ENCODE measurements around the gene RNF169. TPM values are rescaled to one million over a fixed set of nuclear protein-coding genes. Genes with fewer than 3 reads are reported as not detected.

RNF169 gene
- total and polyA plus RNA-seq, 2 of the 13 experiments (the other 11 are each of a cell fraction or from before 2014, with no cell fraction given), result 5.3 to 14.2 TPM

- no peak for TF ChIP-seq PLSCR1 (CRISPR knock-in tag; IDR thresholded peaks at IDR 0.05; ENCODE audit: borderline replicate concordance)
- TF ChIP-seq IKZF5 (CRISPR knock-in tag; IDR thresholded peaks at IDR 0.05), result no peak
These were observed 29.2 kb downstream of the RNF169 start (continued) for GRCh38 chr11:74777877-74778276.

- Histone ChIP-seq H3K9me3 (ENCODE audit: low read length) (no peaks in the 10 kb centered on the region), H3K4me2 (ENCODE audit: low read depth, low read length) (no peak overlapping the region), H3K79me2 (ENCODE audit: insufficient read depth, low read length) (peaks cover 51% of the 10 kb centered on the region), H3K9ac (ENCODE audit: insufficient read depth, low read depth, low read length) (no peak overlapping the region), H3K27ac (ENCODE audit: extremely low read length, insufficient read depth, low read length) (no peak overlapping the region), H3K4me3 (replicated peaks in 1 of 3; ENCODE audit: insufficient read depth in 1 of 3, low read depth in 2 of 3, low read length in 3 of 3) (no peak overlapping the region), H2AFZ (ENCODE audit: low read length) (no peak overlapping the region), H3K27me3 (ENCODE audit: control insufficient read depth in 1 of 2, insufficient read depth in 2 of 2, low read length in 2 of 2) (no peaks in the 10 kb centered on the region), H3K36me3 (replicated peaks in 1 of 2; ENCODE audit: control insufficient read depth in 1 of 2, insufficient read depth in 2 of 2, low read length in 2 of 2) (peaks cover 0 to 3% of the 10 kb centered on the region in 2 experiments; a peak in 2 of 5 replicates), H4K20me1 (ENCODE audit: insufficient read depth, low read length) (no peaks in the 10 kb centered on the region; the same call in 1 of the 2 replicates), H3K4me1 (ENCODE audit: insufficient read depth, low read length) (no peaks in the 10 kb centered on the region)
- ChIA-PET POLR2A (no interaction called here), CTCF (ENCODE audit: low intra/inter-chr PET ratio, low total read pairs) (no interaction called here)
- WGBS (ENCODE audit: low lambda C conversion rate), result 100% methylated on average over 6 of the region's 6 CpGs
- intact Hi-C loops (cut with micrococcal nuclease; ENCODE audit: unreplicated experiment) (no loop called here), in situ Hi-C loops (cut with HindIII; ENCODE audit: extremely low pct_ligation_motif_present, low pct_unique_long_range_greater_than_20kb) (no loop called here)
- DNase-seq (ENCODE audit: low spot score) (no peak), FAIRE-seq (no peak), ATAC-seq (no peak)
- BruUV-seq (replicated peaks), result no TSS peak
- TF ChIP-seq TP53 (CRISPR knock-in tag; conservative IDR thresholded peaks at IDR 0.05) (no peak), THAP7 (CRISPR knock-in tag; IDR thresholded peaks at IDR 0.05) (no peak), TCF12 (IDR thresholded peaks at IDR 0.05) (no peak), TCF12 (CRISPR knock-in tag; IDR thresholded peaks at IDR 0.05) (no peak), SNAPC2 (CRISPR knock-in tag; IDR thresholded peaks at IDR 0.05) (no peak), BRCA1 (CRISPR knock-in tag; IDR thresholded peaks at IDR 0.05) (no peak), MTERF4 (CRISPR knock-in tag; IDR thresholded peaks at IDR 0.05) (no peak), ZSCAN31 (CRISPR knock-in tag; IDR thresholded peaks at IDR 0.05; ENCODE audit: low read depth) (no peak), PRDM4 (CRISPR knock-in tag; IDR thresholded peaks at IDR 0.05; ENCODE audit: borderline replicate concordance) (no peak), PLRG1 (conservative IDR thresholded peaks at IDR 0.05) (no peak), GPBP1L1 (CRISPR knock-in tag; IDR thresholded peaks at IDR 0.05) (no peak), POLR2AphosphoS5 (IDR thresholded peaks at IDR 0.05; ENCODE audit: low read depth, low read length) (no peak), ZNF362 (CRISPR knock-in tag; IDR thresholded peaks at IDR 0.05; ENCODE audit: borderline replicate concordance) (no peak)
These were observed 29.9 kb downstream of the RNF169 start for GRCh38 chr11:74778581-74778980.

Measured in HepG2 (cell line).